ENCODE data around the gene OR10AD1.
"Not testable (repeated sequence)": the region's sequence is repeated elsewhere in the genome, so short reads cannot be mapped to it uniquely, and the experiment has no call there.

Gene OR10AD1

DNA sequence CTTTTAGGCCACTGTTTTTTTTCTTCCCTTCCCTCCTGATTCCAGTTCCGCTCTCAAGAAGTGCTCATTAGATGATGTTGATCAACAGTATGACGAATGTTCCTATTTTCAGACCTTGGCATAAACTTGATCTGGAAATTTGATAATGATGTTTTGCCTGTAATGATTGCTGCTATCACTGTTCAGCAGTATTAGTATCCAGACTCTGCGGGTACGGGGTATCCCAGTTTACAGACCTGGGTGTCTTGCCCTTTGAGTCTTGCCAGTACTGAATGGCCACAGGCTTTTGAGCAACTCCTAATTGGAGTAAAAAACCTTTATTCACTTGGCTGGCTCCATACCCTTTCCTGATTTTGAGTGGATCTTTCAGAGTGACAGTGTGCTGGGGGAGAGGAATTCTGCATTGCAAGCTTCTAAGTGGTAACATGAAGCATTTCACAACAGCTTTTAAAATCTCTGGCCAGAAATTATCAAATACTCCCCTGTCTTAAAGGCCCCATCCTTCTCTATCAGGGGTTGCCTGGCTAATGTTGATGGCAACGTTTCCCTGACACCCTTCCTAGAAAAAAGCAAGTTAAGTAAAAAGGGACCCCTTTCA is 39.8 kb downstream of the OR10AD1 start:
- in situ Hi-C loops (cut with MboI; ENCODE audit: low sequenced_read_pairs), result loop anchor here (10.0 kb wide), 1 partner anchor 448 kb away; no protein-coding TSS in a partner anchor
- Histone ChIP-seq H3K9me3 (no peaks in the 10 kb centered on the region), H3K4me3 (no peak overlapping the region), H3K27me3 (ENCODE audit: low read depth) (no peaks in the 10 kb centered on the region), H3K4me1 (peaks cover 12% of the 10 kb centered on the region), H3K36me3 (replicated peaks) (no peaks in the 10 kb centered on the region)
- DNase-seq (ENCODE audit: low spot score in 2 of 2), result no peak

DNA sequence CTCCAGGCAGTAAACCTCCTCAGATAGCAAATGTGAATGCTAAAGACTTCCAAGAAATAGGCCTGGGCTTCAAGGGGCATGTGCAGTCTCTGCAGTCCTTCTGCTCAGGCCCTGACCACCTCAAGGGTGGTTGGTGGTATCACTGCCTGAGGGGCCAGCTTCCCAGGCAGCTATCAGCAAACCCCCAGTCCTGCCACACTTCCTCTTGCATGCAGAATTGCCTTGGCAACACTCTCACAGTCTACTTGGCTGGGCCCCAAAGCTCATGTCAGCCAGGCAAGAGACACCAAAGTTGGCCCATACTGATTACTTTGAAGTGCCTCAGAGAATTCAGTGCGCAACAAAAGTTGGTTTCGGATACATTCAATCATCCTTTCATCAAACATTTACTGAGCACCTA is 42.3 kb downstream of the OR10AD1 start:
- H3K4me1 ChIP-seq, result peaks cover 22% of the 10 kb centered on the region

DNA sequence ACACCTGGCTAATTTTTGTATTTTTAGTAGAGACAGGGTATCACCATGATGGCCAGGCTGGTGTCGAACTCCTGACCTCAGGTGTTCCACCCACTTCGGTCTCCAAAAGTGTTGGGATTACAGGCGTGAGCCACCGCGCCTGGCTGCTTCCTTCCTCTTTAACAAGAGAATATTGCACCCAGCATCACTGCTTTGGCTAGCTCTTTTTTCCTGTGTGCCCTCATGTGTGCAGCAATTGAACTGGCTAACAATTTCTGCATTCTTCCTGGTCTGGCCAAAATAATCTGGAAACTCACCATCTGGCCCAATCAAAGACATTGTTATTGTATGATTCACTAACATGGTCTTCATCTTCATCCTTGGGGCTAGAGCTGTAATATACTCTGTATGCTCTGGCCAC is 43.0 kb downstream of the OR10AD1 start:
- H3K36me3 ChIP-seq (replicated peaks), result no peaks in the 10 kb centered on the region
- no peak overlapping the region for H3K4me3 ChIP-seq
- no peaks in the 10 kb centered on the region for H3K27me3 ChIP-seq (ENCODE audit: low read depth)
- peaks cover 22% of the 10 kb centered on the region for H3K4me1 ChIP-seq
- DNase-seq (ENCODE audit: low spot score in 2 of 2), result no peak
- no peaks in the 10 kb centered on the region for H3K9me3 ChIP-seq
- in situ Hi-C loops (cut with MboI; ENCODE audit: low sequenced_read_pairs), result loop anchor here (10.0 kb wide), 1 partner anchor 445 kb away; no protein-coding TSS in a partner anchor

More for the DNA sequence above, 42.3 kb downstream of the OR10AD1 start:
- no peaks in the 10 kb centered on the region for H3K36me3 ChIP-seq (replicated peaks)
- H3K9me3 ChIP-seq, result no peaks in the 10 kb centered on the region
- in situ Hi-C loops (cut with MboI; ENCODE audit: low sequenced_read_pairs), result loop anchor here (10.0 kb wide), 1 partner anchor 446 kb away; no protein-coding TSS in a partner anchor
- no peaks in the 10 kb centered on the region for H3K27me3 ChIP-seq (ENCODE audit: low read depth)
- DNase-seq (ENCODE audit: low spot score in 2 of 2), result no peak
- no peak overlapping the region for H3K4me3 ChIP-seq

DNA sequence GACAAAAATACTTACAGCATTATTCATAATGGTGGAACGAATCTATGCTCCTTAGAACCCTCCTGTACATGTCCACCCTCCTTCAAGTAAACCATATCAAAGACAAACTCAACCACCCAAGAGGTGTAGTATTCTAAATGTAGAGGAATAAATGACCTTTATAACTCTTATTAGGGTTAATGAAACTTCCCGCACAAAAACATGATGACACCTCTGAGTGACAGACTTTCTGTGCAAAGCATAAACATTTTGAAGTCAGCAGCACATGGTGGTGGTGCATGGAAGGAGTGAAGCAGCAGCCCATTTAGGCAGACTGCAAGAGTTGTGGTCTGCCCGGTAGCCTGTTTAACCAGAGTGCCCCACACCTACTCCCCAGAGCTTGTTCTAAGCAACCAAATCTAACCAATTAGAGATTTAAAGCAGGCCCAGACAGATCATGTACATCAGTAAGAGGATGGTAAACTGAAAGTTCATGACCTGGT is 45.2 kb downstream of the OR10AD1 start:
- Histone ChIP-seq H3K36me3 (replicated peaks) (0 out of 2 replicates have a peak, but pooled peaks cover 3% of the 10 kb centered on the region), H3K9me3 (no peaks in the 10 kb centered on the region), H3K4me1 (peaks cover 10% of the 10 kb centered on the region), H3K27me3 (ENCODE audit: low read depth) (no peaks in the 10 kb centered on the region), H3K4me3 (peak overlapping the region; percentile 75)
- DNase-seq (ENCODE audit: low spot score in 2 of 2), result no peak
- in situ Hi-C loops (cut with MboI; ENCODE audit: low sequenced_read_pairs), result no loop called here

DNA sequence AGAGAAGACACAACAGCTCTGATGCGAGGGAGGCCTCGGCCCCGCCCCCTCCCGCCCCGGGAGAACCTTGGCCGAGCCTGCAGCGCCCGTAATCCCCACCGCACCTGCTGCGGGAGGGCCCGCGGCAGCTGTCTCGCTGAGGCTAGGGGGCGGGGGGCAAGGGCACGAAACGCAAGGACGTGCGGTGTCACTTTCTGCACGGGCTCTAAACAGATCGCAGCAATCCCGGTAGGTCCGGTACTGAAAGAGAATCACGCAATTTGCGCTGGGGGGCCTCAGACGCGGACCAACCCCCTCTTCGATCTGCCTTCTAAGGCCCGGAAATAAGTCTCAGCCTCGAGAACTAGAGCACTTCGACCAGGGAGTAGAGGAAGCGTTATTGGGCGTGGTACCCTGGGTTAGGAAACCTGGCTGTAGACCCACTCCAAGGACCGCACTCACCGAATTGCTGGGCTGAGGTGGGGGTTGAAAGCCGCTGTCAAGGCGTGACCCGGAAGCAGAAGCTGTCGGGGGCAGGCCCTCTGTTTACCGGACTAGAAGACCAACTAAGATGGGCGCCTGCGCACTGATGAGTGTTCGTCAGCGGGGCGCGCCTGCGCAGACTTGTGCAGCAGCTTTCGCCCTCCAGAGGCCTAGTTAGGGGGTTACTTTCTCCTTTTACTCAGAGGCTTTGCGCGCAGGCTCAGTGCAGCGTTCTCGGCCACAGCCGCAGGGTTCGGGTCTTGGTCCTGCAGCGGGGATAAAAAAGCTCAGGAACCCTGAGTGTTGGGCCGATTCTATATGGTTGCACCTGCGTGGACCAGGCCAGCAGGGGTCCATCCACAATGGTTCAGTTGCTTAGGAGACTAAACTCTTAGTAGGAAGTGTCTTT is 45.8 kb downstream of the OR10AD1 start, which contains the start of gene ASB8:
ASB8 (minus strand) TSS at position 498 of the 871 bp plus-strand sequence. CDS start 4,019 bp downstream, outside the sequence.
- 0 out of 2 replicates have a peak, but pooled peaks cover 3% of the 10 kb centered on the region for H3K36me3 ChIP-seq (replicated peaks)
- H3K4me1 ChIP-seq, result peaks cover 10% of the 10 kb centered on the region
- no peaks in the 10 kb centered on the region for H3K9me3 ChIP-seq
- DNase-seq (ENCODE audit: low spot score in 2 of 2), result peak; percentile 98 to 99
- no peaks in the 10 kb centered on the region for H3K27me3 ChIP-seq (ENCODE audit: low read depth)
- peak within 1 kb of the TSS; percentile 75 for H3K4me3 ChIP-seq
- in situ Hi-C loops (cut with MboI; ENCODE audit: low sequenced_read_pairs), result no loop called here

DNA sequence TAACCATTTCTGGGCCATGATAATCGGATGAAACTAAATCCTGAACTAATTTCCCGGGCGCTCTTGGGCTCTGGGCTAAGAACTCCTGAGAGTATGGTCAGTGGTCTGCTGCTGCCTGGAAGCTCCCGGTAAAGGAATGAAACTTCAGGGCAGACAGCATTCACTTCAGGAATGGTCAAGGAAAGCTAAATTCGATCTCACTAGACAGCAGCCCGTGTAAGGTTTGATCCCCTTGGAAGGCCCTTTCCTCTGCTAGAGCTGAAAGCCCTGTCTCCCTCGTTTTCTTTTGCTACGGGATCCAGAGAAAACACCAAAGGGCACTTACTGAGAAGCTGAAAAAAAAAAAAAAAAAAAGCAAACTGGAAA is 46.5 kb downstream of the OR10AD1 start:
- peak in 1 of 2 experiments; percentile 10 for DNase-seq (ENCODE audit: low spot score in 2 of 2)
- H3K36me3 ChIP-seq (replicated peaks), result 0 out of 2 replicates have a peak, but pooled peaks cover 4% of the 10 kb centered on the region
- no peaks in the 10 kb centered on the region for H3K9me3 ChIP-seq
- in situ Hi-C loops (cut with MboI; ENCODE audit: low sequenced_read_pairs), result no loop called here
- H3K27me3 ChIP-seq (ENCODE audit: low read depth), result no peaks in the 10 kb centered on the region
- H3K4me1 ChIP-seq, result peaks cover 10% of the 10 kb centered on the region
- H3K4me3 ChIP-seq, result peak overlapping the region; percentile 75

DNA sequence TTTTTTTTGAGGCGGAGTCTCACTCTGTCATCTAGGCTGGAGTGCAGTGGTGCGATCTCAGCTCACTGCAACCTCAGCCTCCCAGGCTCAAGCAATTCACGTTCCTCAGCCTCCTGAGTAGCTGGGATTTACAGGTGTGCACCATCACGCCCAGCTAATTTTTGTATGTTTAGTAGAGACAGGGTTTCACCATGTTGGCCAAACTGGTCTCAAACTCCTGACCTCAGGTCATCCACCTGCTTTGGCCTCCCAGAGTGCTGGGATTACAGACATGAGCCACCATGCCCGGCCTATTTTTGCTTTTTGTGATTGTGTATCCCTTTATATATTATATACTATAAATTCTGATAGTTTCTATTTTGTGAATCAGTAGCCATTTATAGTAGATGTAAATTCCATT is 47.3 kb downstream of the OR10AD1 start:
- in situ Hi-C loops (cut with MboI; ENCODE audit: low sequenced_read_pairs); H3K36me3 ChIP-seq (replicated peaks); H3K27me3 ChIP-seq (ENCODE audit: low read depth); H3K4me3 ChIP-seq; H3K9me3 ChIP-seq; DNase-seq (ENCODE audit: low spot score in 2 of 2): not testable (repeated sequence)
- H3K4me1 ChIP-seq, result peaks cover 10% of the 10 kb centered on the region
